ENCODE data around the gene MACF1.

Gene MACF1

DNA sequence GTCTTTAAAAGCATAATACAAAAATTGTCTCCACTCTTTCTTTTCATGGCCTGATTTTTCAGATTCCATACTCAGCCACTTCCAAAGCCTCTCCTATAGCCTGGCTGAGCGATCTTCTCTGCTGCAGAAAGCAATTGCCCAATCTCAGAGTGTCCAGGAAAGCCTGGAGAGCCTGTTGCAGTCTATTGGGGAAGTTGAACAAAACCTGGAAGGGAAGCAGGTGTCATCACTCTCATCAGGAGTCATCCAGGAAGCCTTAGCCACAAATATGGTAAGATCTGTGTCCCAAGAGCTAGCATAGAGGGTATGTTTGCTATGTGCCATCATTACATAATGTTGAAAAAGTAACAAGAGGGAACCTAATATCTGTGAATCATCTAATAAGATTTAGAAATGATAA, 156.2 kb downstream of the MACF1 start:
- in situ Hi-C loops (cut with HindIII; ENCODE audit: low sequenced_read_pairs), result no loop called here
- DNase-seq (ENCODE audit: low read depth), result no peak
- TF ChIP-seq, protein P1, sequence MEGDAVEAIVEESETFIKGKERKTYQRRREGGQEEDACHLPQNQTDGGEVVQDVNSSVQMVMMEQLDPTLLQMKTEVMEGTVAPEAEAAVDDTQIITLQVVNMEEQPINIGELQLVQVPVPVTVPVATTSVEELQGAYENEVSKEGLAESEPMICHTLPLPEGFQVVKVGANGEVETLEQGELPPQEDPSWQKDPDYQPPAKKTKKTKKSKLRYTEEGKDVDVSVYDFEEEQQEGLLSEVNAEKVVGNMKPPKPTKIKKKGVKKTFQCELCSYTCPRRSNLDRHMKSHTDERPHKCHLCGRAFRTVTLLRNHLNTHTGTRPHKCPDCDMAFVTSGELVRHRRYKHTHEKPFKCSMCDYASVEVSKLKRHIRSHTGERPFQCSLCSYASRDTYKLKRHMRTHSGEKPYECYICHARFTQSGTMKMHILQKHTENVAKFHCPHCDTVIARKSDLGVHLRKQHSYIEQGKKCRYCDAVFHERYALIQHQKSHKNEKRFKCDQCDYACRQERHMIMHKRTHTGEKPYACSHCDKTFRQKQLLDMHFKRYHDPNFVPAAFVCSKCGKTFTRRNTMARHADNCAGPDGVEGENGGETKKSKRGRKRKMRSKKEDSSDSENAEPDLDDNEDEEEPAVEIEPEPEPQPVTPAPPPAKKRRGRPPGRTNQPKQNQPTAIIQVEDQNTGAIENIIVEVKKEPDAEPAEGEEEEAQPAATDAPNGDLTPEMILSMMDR (IDR thresholded peaks at IDR 0.05; ENCODE audit: low read depth, low read length, missing control alignments), result no peak
- no peak overlapping the region for H3K4me3 ChIP-seq (ENCODE audit: low read depth, low read length)

DNA sequence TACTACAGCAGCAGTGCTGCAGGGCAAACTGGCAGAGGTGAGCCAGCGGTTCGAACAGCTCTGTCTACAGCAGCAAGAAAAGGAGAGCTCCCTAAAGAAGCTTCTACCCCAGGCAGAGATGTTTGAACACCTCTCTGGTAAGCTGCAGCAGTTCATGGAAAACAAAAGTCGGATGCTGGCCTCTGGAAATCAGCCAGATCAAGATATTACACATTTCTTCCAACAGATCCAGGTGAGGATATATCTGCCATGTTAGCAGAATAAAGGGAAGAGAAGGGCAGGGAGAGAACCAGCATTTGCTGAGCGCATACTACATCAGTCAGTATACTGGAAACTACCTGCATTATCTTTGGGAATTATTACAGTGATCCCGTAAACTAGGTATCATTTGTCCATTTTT, 157.0 kb downstream of the MACF1 start:
- in situ Hi-C loops (cut with HindIII; ENCODE audit: low sequenced_read_pairs), result no loop called here
- H3K4me3 ChIP-seq (ENCODE audit: low read depth, low read length), result no peak overlapping the region
- TF ChIP-seq, protein P1 (IDR thresholded peaks at IDR 0.05; ENCODE audit: low read depth, low read length, missing control alignments), result no peak
- no peak for DNase-seq (ENCODE audit: low read depth)

DNA sequence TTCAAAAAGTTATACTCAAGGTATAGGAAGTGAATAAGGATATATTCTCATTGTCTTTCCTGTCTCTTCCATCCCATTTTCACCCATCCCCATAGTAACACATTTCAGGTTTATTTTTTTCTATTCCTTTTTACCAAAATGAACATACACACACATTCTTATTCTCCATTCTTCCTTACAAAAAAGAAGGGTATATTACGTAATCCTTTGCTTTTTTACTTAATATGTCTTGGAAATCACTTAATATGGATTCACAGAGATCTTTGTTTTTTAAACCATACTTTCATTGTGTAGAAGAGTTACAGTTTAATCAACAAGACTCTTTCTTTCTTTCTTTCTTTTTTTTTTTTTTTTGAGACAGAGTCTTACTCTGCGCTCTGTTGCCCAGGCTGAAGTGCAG, 158.8 kb downstream of the MACF1 start:
- in situ Hi-C loops (cut with HindIII; ENCODE audit: low sequenced_read_pairs), result no loop called here

DNA sequence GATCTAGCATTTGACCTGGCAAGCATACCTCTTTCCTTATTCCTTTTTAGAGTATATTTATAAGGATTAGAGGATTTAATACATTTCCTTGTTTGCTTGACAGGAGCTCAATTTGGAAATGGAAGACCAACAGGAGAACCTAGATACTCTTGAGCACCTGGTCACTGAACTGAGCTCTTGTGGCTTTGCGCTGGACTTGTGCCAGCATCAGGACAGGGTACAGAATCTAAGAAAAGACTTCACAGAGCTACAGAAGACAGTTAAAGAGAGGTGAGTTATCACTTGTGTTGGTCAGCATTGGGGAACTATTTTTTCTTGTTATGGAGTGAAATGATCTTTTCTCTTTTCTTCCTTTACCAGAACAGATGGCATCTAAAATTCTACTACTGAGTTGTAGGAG, 163.6 kb downstream of the MACF1 start:
- no peak for DNase-seq (ENCODE audit: low read depth)
- in situ Hi-C loops (cut with HindIII; ENCODE audit: low sequenced_read_pairs), result no loop called here
- H3K4me3 ChIP-seq (ENCODE audit: low read depth, low read length), result no peak overlapping the region
- TF ChIP-seq, protein P1 (IDR thresholded peaks at IDR 0.05; ENCODE audit: low read depth, low read length, missing control alignments), result no peak

More for the DNA sequence above, 158.8 kb downstream of the MACF1 start:
- TF ChIP-seq, protein P1 (IDR thresholded peaks at IDR 0.05; ENCODE audit: low read depth, low read length, missing control alignments), result no peak
- DNase-seq (ENCODE audit: low read depth), result no peak
- H3K4me3 ChIP-seq (ENCODE audit: low read depth, low read length), result no peak overlapping the region

DNA sequence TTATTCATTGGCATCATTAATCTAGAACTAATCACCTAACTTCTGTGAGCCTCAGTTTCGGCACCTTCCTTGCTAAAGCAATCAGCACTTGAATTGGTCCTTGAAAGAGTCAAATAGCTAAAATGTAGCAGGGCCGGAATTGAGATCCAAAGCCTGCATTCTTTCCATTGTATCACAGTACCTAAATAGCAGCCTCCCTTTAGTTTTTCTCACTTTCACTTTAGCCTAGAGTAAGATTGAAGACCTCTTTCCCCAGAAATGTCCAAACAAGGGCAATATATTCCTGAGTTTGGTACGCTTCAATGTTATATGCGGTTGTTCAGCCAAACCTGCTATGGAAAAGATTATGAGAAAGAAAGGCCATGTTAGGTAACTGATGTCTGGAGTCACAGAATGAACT, 165.1 kb downstream of the MACF1 start:
- TF ChIP-seq, protein P1 (IDR thresholded peaks at IDR 0.05; ENCODE audit: low read depth, low read length, missing control alignments), result no peak
- in situ Hi-C loops (cut with HindIII; ENCODE audit: low sequenced_read_pairs), result no loop called here
- no peak for DNase-seq (ENCODE audit: low read depth)
- H3K4me3 ChIP-seq (ENCODE audit: low read depth, low read length), result no peak overlapping the region

DNA sequence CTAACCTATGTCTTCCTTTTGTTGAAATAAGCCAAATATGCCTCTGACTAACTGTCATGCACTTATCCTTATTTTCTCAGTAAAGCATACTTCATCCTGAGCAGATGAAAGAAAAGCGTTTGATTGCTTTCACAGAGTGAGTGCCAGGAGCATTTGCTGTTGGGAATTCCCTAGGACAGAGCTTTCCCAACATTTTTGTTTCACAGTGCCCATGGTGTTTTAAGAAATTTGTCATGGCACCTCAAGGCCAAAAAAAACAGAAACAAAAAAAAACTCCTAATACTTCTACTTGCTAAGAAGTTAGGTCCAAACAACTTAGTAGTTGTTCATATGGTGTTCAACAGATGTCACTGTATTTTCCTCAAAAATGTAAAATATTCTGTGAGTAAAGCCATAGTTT, 166.1 kb downstream of the MACF1 start:
- peak; percentile 59 for DNase-seq (ENCODE audit: low read depth)
- H3K4me3 ChIP-seq (ENCODE audit: low read depth, low read length), result no peak overlapping the region
- TF ChIP-seq, protein P1 (IDR thresholded peaks at IDR 0.05; ENCODE audit: low read depth, low read length, missing control alignments), result no peak
- in situ Hi-C loops (cut with HindIII; ENCODE audit: low sequenced_read_pairs), result no loop called here

DNA sequence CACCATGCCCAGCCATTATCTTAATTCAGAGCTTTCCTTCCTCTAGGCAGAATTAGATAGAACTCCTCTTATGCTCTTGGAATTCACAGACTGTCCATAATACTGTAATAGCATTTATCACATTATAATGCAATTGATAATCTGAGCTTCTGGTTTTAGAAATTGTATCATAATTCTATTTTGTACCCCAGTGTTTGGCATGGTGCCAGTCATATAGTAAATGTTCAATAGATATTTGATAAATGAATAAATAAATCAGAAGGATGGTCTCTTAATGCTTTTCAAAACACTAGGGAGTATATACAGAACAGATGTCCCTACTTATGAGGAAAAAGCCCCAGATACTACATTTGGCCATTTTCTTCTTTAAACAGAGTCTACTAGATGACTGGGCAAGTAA, 167.6 kb downstream of the MACF1 start:
- in situ Hi-C loops (cut with HindIII; ENCODE audit: low sequenced_read_pairs), result no loop called here
- no peak for DNase-seq (ENCODE audit: low read depth)
- TF ChIP-seq, protein P1 (IDR thresholded peaks at IDR 0.05; ENCODE audit: low read depth, low read length, missing control alignments), result no peak
- no peak overlapping the region for H3K4me3 ChIP-seq (ENCODE audit: low read depth, low read length)
